ENCODE results near the gene MAP4K4. TPM values are rescaled to one million over a fixed set of nuclear protein-coding genes. Genes with fewer than 3 reads are reported as not detected.

Gene MAP4K4
- total and polyA plus RNA-seq, 4 donors, result 19.7 to 91.7 (median 54.0) TPM

DNA sequence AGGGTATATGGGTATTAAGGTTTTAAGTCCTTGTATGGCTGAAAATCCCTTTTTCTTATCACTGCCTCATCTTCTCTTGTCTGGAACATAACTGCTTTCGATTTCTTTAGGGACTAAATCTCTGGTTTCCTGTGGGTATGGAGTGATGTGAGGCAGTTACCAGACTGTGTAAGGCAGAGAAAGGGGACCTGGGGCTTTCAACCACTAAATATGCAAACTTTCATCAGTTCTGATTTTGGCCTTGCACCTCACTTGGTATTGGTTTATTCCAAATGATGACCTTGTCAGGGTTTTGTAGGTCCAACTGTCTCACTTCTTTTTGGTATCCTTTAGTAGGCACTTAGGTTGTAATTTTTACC, 9.3 kb downstream of the MAP4K4 start:
- H3K27ac ChIP-seq (ENCODE audit: low read depth in 1 of 2, low read length in 1 of 2), result no peak overlapping the region
- no peak overlapping the region for H3K4me3 ChIP-seq
- no peaks in the 10 kb centered on the region for H3K27me3 ChIP-seq (ENCODE audit: control insufficient read depth in 3 of 3, insufficient read depth in 3 of 3, low read length in 2 of 3)
- TF ChIP-seq, protein P1, sequence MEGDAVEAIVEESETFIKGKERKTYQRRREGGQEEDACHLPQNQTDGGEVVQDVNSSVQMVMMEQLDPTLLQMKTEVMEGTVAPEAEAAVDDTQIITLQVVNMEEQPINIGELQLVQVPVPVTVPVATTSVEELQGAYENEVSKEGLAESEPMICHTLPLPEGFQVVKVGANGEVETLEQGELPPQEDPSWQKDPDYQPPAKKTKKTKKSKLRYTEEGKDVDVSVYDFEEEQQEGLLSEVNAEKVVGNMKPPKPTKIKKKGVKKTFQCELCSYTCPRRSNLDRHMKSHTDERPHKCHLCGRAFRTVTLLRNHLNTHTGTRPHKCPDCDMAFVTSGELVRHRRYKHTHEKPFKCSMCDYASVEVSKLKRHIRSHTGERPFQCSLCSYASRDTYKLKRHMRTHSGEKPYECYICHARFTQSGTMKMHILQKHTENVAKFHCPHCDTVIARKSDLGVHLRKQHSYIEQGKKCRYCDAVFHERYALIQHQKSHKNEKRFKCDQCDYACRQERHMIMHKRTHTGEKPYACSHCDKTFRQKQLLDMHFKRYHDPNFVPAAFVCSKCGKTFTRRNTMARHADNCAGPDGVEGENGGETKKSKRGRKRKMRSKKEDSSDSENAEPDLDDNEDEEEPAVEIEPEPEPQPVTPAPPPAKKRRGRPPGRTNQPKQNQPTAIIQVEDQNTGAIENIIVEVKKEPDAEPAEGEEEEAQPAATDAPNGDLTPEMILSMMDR (IDR thresholded peaks at IDR 0.05; ENCODE audit: control extremely low read depth, extremely low read depth), result no peak
- DNase-seq (no peak), ATAC-seq (ENCODE audit: insufficient read depth, low FRiP score) (no peak)
- H3K4me1 ChIP-seq (ENCODE audit: control insufficient read depth in 5 of 5, insufficient read depth in 5 of 5, low read length in 5 of 5), result peaks cover 3 to 55% (median 24%) of the 10 kb centered on the region in 5 donors
- WGBS, 2 donors, result 13 to 55% methylated on average over 1 of the region's 1 CpG
- H3K36me3 ChIP-seq (ENCODE audit: control insufficient read depth in 4 of 4, insufficient read depth in 4 of 4, low read length in 4 of 4), result peaks cover 0 to 5% (median 0%) of the 10 kb centered on the region in 4 donors
- no peaks in the 10 kb centered on the region for H3K9me3 ChIP-seq (ENCODE audit: control insufficient read depth in 4 of 4, insufficient read depth in 3 of 4, low read length in 3 of 4)
- no peak overlapping the region for H3K9ac ChIP-seq (ENCODE audit: insufficient read depth in 1 of 2, low read length in 2 of 2)

DNA sequence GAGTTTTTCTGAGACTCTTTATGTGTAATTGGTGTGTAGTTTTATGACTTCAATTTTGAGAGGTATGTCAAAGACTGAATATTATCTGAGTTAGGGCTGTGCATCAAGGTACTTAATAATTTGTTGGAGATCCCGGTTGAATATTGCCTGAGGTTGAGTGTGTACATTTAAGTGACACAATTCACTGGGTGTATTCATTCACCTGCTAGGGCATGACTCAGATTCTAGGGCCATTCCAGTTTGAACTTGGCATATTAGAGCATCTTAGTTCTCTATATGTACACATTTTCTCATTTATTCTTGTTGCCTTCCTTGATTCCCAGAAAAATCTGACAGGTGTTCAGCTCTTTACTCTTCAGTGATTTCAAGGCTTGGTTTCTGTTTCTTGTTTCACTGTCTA, 12.5 kb downstream of the MAP4K4 start:
- peaks cover 0 to 5% (median 0%) of the 10 kb centered on the region in 4 donors for H3K36me3 ChIP-seq (ENCODE audit: control insufficient read depth in 4 of 4, insufficient read depth in 4 of 4, low read length in 4 of 4)
- ATAC-seq (ENCODE audit: insufficient read depth, low FRiP score) (no peak), DNase-seq (no peak)
- 48 to 59% methylated on average over 1 of the region's 1 CpG for WGBS, 2 donors
- peak overlapping the region in 1 of 2 donors; percentile 12 for H3K27ac ChIP-seq (ENCODE audit: low read depth in 1 of 2, low read length in 1 of 2)
- no peaks in the 10 kb centered on the region for H3K27me3 ChIP-seq (ENCODE audit: control insufficient read depth in 3 of 3, insufficient read depth in 3 of 3, low read length in 2 of 3)
- no peaks in the 10 kb centered on the region for H3K9me3 ChIP-seq (ENCODE audit: control insufficient read depth in 4 of 4, insufficient read depth in 3 of 4, low read length in 3 of 4)
- peaks cover 0 to 41% (median 23%) of the 10 kb centered on the region in 5 donors for H3K4me1 ChIP-seq (ENCODE audit: control insufficient read depth in 5 of 5, insufficient read depth in 5 of 5, low read length in 5 of 5)
- no peak overlapping the region for H3K4me3 ChIP-seq
- H3K9ac ChIP-seq (ENCODE audit: insufficient read depth in 1 of 2, low read length in 2 of 2), result peak overlapping the region in 1 of 2 donors; percentile 62
- TF ChIP-seq, protein P1 (IDR thresholded peaks at IDR 0.05; ENCODE audit: control extremely low read depth, extremely low read depth), result no peak

DNA sequence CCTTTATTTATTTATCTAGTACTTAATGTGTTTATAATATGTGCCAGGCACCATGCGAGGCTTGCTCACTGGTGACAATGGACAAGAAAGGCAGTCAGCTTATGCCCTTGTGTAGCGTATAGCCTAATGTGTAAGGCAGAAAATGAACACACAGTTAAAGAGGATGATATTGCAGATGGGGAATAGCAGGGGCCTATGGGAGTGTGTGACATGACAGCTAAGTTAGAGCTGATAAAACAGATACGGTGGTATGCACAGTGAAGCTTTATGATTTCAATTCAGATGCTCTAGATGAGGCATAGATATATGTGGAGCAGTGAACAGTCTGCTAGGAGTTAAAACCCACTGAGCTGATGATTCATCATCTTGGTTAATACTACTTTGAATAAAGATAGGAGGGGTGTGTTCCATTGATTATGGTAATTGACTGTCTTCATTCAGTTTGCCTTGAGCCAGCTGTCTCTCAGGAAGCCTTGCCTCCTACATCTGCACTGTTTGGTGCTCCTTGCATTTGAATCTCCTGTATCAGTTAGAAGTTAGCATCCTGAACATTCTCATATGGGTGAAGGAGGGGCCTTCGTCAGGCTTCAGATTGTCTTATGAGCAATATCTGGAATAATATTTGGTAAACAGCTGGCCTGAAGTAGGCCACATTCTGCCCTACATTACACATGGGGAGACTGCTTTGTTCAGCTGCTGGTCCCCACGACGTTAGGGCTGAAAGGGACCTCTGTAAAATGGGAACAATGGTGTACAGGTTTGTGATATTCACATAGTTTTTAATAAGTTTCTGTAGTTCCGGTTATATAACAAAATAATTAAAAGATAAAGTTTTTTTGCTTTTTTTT, 13.2 kb downstream of the MAP4K4 start:
- TF ChIP-seq, protein P1 (IDR thresholded peaks at IDR 0.05; ENCODE audit: control extremely low read depth, extremely low read depth), result no peak
- no peaks in the 10 kb centered on the region for H3K9me3 ChIP-seq (ENCODE audit: control insufficient read depth in 4 of 4, insufficient read depth in 3 of 4, low read length in 3 of 4)
- H3K27me3 ChIP-seq (ENCODE audit: control insufficient read depth in 3 of 3, insufficient read depth in 3 of 3, low read length in 2 of 3), result no peaks in the 10 kb centered on the region
- peak overlapping the region in 1 of 2 donors; percentile 62 for H3K9ac ChIP-seq (ENCODE audit: insufficient read depth in 1 of 2, low read length in 2 of 2)
- peaks cover 0 to 5% (median 0%) of the 10 kb centered on the region in 4 donors for H3K36me3 ChIP-seq (ENCODE audit: control insufficient read depth in 4 of 4, insufficient read depth in 4 of 4, low read length in 4 of 4)
- DNase-seq (no peak), ATAC-seq (ENCODE audit: insufficient read depth, low FRiP score) (no peak)
- no peak overlapping the region for H3K4me3 ChIP-seq
- peaks cover 0 to 41% (median 20%) of the 10 kb centered on the region in 5 donors for H3K4me1 ChIP-seq (ENCODE audit: control insufficient read depth in 5 of 5, insufficient read depth in 5 of 5, low read length in 5 of 5)
- H3K27ac ChIP-seq (ENCODE audit: low read depth in 1 of 2, low read length in 1 of 2), result peak overlapping the region in 1 of 2 donors; percentile 12
- 62 to 76% methylated on average over 7 of the region's 7 CpGs for WGBS, 2 donors

All from lung (tissue), 12 donors.